Measurements from ENCODE around the gene PDGFC.

PDGFC gene

DNA sequence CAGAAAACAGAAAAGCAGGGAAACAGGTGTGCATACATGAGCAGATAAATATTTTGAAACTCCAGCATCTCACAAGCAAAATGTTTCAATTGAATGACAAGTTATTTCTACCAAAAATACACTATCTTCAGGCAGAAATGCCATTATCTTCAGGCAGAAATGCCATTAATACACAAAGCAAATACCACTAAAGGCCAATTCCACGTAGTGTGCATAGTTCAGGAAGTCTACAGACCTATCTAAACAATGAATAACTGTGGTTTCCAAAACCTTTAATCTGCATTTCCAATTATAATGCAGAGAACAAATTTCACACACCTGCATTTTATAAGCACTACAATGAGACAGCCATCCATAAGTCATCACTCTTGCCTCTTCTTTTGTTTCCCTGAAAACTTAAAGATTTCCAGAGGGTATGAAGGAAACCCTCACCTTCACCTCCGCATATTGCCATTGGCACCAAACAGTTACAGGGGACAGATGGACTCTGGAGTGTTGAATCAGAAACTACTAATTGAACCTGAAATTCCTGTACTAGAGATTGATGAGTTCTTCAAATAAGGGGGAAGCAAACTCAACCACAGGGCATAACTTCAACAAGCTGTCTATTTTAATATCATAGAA, 179.0 kb downstream of the PDGFC start:
- DNase-seq (ENCODE audit: insufficient read length, low spot score) (no peak), FAIRE-seq (no peak)

- DNase-seq (ENCODE audit: insufficient read length, low spot score) (no peak), FAIRE-seq (no peak)
Observed at GRCh38 chr4:156790866-156791265, 180.7 kb downstream of the PDGFC start.

DNA sequence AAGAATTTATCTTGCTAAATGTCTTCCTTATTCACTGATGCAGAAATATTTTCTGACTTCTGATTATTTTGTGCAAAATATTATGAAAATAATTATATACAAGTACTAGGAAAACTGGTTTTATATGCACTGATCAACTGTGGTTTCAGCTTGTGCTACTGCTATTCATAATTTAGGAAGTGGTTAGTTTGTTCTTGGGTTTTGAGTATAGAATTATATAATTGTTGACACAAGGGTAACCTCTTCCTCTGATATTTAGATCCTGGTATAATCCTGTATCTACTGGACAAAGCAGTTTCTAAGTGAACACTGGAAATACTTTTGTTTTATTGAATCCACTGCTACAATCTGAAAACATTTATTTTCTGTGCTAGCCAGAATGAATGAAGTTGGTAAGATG, 182.8 kb downstream of the PDGFC start:
- DNase-seq (ENCODE audit: insufficient read length, low spot score) (no peak), FAIRE-seq (no peak)

GRCh38 chr4:156786713-156787112, 184.9 kb downstream of the PDGFC start:
- no peak for FAIRE-seq
- no peak for DNase-seq (ENCODE audit: insufficient read length, low spot score)

GRCh38 chr4:156784970-156785369, 186.6 kb downstream of the PDGFC start:
- no peak for DNase-seq (ENCODE audit: insufficient read length, low spot score)
- FAIRE-seq = no peak

DNA sequence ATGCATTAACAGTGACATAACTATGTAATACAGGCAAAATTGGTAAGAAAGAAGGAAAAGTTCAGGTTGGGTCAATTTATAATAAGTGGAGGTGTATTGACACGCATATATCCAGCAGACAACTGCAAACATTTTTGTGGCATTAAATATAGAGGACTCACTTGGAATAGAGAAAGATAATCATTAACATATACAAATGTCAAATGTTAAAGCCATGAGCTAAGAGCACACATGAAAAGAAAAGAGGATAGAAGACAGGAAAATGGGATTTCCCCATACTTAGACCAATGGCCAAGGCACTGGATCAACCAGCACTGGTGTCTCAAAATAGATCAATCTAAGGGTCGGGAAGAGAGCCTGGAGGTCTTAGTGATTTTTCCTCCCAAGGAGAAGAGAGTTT, 187.6 kb downstream of the PDGFC start:
- FAIRE-seq (no peak), DNase-seq (ENCODE audit: insufficient read length, low spot score) (no peak)

DNA sequence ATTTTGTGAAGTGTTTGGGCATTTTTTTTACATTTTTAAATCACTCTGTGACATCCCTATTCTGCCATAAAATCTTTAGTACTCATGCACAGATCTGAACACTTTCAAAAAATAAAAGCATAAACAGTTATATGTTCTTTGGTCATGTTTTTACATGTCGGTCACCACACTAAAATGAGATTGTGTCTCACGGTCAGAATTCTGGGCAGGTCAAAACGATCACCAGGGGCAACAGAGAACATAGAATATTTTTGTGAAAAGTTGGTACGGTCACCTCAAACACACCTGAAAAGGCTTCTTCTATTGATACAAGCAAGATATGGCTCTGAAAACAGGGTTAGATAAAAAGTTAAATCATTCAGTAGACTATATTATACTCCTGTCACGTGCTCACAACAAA, 189.1 kb downstream of the PDGFC start:
- no peak for FAIRE-seq
- no peak for DNase-seq (ENCODE audit: insufficient read length, low spot score)

DNA sequence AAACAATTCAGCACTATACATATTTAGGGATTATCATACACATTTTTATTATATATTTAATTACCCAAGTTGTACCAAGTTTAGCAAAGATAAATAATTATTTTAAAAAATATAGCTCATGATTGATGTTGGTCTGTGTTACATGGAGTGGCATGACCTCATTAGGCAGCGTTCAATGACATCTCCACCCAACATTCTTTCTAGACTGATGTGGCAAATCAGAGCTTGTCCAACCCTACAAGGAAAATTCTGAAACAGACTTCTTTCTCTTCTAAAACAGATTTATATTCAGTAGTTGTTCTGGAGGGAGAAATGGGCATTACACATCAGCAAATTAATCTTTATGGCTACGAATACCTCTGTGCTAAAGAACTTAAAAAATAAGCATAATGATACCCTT, 189.7 kb downstream of the PDGFC start:
- FAIRE-seq (no peak), DNase-seq (ENCODE audit: insufficient read length, low spot score) (no peak)

DNA sequence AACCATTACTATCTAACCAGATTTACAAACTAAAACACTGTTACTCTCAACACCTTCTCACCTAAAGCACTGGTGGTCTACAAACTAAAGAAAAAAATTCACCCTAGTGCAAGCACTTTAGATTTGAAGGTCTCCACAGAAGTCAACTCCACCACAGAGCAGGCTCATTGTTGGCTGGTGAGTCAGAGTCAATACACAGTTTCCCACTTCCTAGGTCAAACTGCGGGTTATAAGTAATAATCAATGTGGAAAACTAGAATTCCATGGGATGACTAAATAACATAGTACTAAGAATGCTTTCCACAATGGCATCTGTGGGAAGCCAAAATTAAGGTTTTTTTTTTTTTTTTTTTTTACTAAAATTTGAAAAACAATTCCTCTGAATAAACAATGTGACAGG, 191.8 kb downstream of the PDGFC start:
- DNase-seq (ENCODE audit: insufficient read length, low spot score) (no peak), FAIRE-seq (no peak)

GRCh38 chr4:156779042-156779441, 192.6 kb downstream of the PDGFC start:
- FAIRE-seq = no peak
- no peak for DNase-seq (ENCODE audit: insufficient read length, low spot score)

GRCh38 chr4:156778606-156779005, 193.0 kb downstream of the PDGFC start:
- no peak for FAIRE-seq
- no peak for DNase-seq (ENCODE audit: insufficient read length, low spot score)

- DNase-seq (ENCODE audit: insufficient read length, low spot score) = no peak
Observed at GRCh38 chr4:156778093-156778492, 193.5 kb downstream of the PDGFC start.

GRCh38 chr4:156775813-156776212, 195.8 kb downstream of the PDGFC start:
- FAIRE-seq (no peak), DNase-seq (ENCODE audit: insufficient read length, low spot score) (no peak)

More at GRCh38 chr4:156778093-156778492, 193.5 kb downstream of the PDGFC start:
- no peak for FAIRE-seq

DNA sequence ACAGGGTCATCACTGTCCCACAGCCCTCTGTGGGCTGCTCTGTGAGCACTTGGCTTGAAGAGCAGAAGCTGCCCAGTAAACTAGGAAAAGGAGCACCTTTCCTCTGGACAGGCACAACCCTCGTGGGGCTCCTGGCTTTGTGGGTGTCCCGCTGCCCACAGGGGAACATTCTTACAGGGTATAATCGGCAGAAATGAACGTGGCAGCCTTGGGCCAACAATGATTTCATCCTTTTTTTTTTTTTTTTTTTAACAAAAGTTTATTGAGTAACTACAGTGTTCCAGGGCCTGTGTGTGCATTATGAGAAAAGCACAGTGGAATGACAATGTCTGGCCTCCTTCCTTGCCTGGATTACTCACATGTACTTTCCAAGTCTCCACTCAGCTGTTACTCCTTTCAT, 197.2 kb downstream of the PDGFC start:
- FAIRE-seq (no peak), DNase-seq (ENCODE audit: insufficient read length, low spot score) (no peak)

- no peak for FAIRE-seq
- DNase-seq (ENCODE audit: insufficient read length, low spot score) = no peak
Observed at GRCh38 chr4:156773648-156774357, 197.8 kb downstream of the PDGFC start.

GRCh38 chr4:156771171-156771837, 200.3 kb downstream of the PDGFC start:
- DNase-seq (ENCODE audit: insufficient read length, low spot score) = no peak
- no peak for FAIRE-seq

- FAIRE-seq = no peak
Observed at GRCh38 chr4:156770140-156770539, 201.5 kb downstream of the PDGFC start.

DNA sequence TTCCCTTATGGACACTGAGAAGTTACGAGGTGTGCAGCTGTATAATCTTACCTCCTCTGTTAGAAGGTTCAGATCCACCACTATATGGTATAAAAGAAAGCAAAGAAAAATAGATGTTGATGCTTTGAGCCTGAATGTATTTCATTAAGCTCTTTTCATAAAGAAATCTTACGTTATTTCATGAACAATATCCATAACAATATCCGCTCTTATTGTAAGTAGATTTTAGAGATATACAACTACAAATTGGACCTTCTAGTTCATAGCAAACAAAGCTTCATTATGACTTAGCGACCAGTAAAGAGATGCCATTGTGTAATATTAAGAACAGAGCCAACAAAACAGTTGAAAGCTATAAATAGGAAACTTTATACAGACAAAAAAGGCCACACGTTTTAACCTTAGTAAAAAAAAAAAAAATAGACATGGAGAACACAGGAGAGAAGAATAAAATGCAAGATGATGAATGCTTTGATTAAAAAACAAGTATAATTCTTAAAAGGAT, 203.6 kb downstream of the PDGFC start:
- FAIRE-seq = no peak

More at GRCh38 chr4:156770140-156770539, 201.5 kb downstream of the PDGFC start:
- no peak for DNase-seq (ENCODE audit: insufficient read length, low spot score)

GRCh38 chr4:156766846-156767245, 204.8 kb downstream of the PDGFC start:
- no peak for FAIRE-seq

More for the DNA sequence above, 203.6 kb downstream of the PDGFC start:
- DNase-seq (ENCODE audit: insufficient read length, low spot score) = no peak

DNA sequence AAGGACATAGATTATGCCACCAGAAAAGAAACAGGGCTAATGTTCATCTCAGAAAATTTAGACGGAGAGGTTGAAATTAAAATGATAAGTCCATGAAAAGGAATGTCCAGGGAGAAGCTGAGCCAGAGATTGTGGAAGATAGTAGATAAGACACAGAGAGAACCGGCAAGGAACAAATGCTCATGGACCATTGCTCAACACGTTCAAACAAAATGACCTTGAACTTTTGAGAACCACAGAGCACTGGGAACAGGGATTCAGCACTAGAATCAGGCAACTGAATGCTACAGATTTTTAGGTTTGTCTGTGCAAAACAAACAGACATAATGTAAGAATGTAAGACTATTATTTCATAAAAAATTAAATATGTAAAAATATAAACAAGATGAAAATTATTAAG, 206.3 kb downstream of the PDGFC start:
- no peak for DNase-seq (ENCODE audit: insufficient read length, low spot score)

More at GRCh38 chr4:156766846-156767245, 204.8 kb downstream of the PDGFC start:
- no peak for DNase-seq (ENCODE audit: insufficient read length, low spot score)

GRCh38 chr4:156764846-156765245, 206.8 kb downstream of the PDGFC start:
- DNase-seq (ENCODE audit: insufficient read length, low spot score) (no peak), FAIRE-seq (no peak)

More for the DNA sequence above, 206.3 kb downstream of the PDGFC start:
- no peak for FAIRE-seq

- DNase-seq (ENCODE audit: insufficient read length, low spot score) (no peak), FAIRE-seq (no peak)
Observed at GRCh38 chr4:156764145-156764544, 207.5 kb downstream of the PDGFC start.
